ENCODE data around the gene CLASP2.

The CLASP2 gene

GRCh38 chr3:33579840-33580239, 138.2 kb downstream of the CLASP2 start:
- Mint-ChIP-seq H3K27me3 (ENCODE audit: low read depth, poor library complexity) (no peaks in the 10 kb centered on the region), H3K36me3 (ENCODE audit: low read depth) (peaks cover 18% of the 10 kb centered on the region), H3K4me1 (peaks cover 9% of the 10 kb centered on the region), H3K4me3 (no peak overlapping the region), H3K9me3 (no peaks in the 10 kb centered on the region), H3K27ac (peak overlapping the region; percentile 48)
- TF ChIP-seq CTCF (IDR thresholded peaks at IDR 0.05) = no peak
- no peak for DNase-seq

GRCh38 chr3:33579178-33579510, 138.9 kb downstream of the CLASP2 start:
- peaks cover 24% of the 10 kb centered on the region for H3K36me3 Mint-ChIP-seq (ENCODE audit: low read depth)
- H3K4me1 Mint-ChIP-seq = peaks cover 9% of the 10 kb centered on the region
- no peaks in the 10 kb centered on the region for H3K27me3 Mint-ChIP-seq (ENCODE audit: low read depth, poor library complexity)
- H3K9me3 Mint-ChIP-seq = no peaks in the 10 kb centered on the region
- DNase-seq = no peak
- no peak overlapping the region for H3K27ac Mint-ChIP-seq
- no peak overlapping the region for H3K4me3 Mint-ChIP-seq
- no peak for TF ChIP-seq CTCF (IDR thresholded peaks at IDR 0.05)

GRCh38 chr3:33578325-33579177, 139.5 kb downstream of the CLASP2 start:
- H3K4me1 Mint-ChIP-seq = peaks cover 9% of the 10 kb centered on the region
- H3K27ac Mint-ChIP-seq = no peak overlapping the region
- peaks cover 27% of the 10 kb centered on the region for H3K36me3 Mint-ChIP-seq (ENCODE audit: low read depth)
- no peaks in the 10 kb centered on the region for H3K9me3 Mint-ChIP-seq
- H3K4me3 Mint-ChIP-seq = no peak overlapping the region
- H3K27me3 Mint-ChIP-seq (ENCODE audit: low read depth, poor library complexity) = no peaks in the 10 kb centered on the region
- no peak for TF ChIP-seq CTCF (IDR thresholded peaks at IDR 0.05)
- DNase-seq = no peak

- H3K4me3 Mint-ChIP-seq = no peak overlapping the region
- no peak for TF ChIP-seq CTCF (IDR thresholded peaks at IDR 0.05)
- peaks cover 4% of the 10 kb centered on the region for H3K4me1 Mint-ChIP-seq
- no peak overlapping the region for H3K27ac Mint-ChIP-seq
- no peaks in the 10 kb centered on the region for H3K9me3 Mint-ChIP-seq
- peaks cover 31% of the 10 kb centered on the region for H3K36me3 Mint-ChIP-seq (ENCODE audit: low read depth)
- DNase-seq = no peak
- H3K27me3 Mint-ChIP-seq (ENCODE audit: low read depth, poor library complexity) = no peaks in the 10 kb centered on the region
Observed at GRCh38 chr3:33577588-33577987, 140.5 kb downstream of the CLASP2 start.

- H3K9me3 Mint-ChIP-seq = no peaks in the 10 kb centered on the region
- H3K27ac Mint-ChIP-seq = no peak overlapping the region
- H3K4me1 Mint-ChIP-seq = peaks cover under 1% of the 10 kb centered on the region
- H3K4me3 Mint-ChIP-seq = no peak overlapping the region
- TF ChIP-seq CTCF (IDR thresholded peaks at IDR 0.05) = no peak
- H3K27me3 Mint-ChIP-seq (ENCODE audit: low read depth, poor library complexity) = no peaks in the 10 kb centered on the region
- no peak for DNase-seq
- H3K36me3 Mint-ChIP-seq (ENCODE audit: low read depth) = peaks cover 35% of the 10 kb centered on the region
Observed at GRCh38 chr3:33577173-33577572, 140.9 kb downstream of the CLASP2 start.

- Mint-ChIP-seq H3K27me3 (ENCODE audit: low read depth, poor library complexity) (no peaks in the 10 kb centered on the region), H3K4me1 (no peaks in the 10 kb centered on the region), H3K36me3 (ENCODE audit: low read depth) (peaks cover 46% of the 10 kb centered on the region), H3K4me3 (no peak overlapping the region), H3K9me3 (no peaks in the 10 kb centered on the region), H3K27ac (no peak overlapping the region)
- no peak for DNase-seq
- TF ChIP-seq CTCF (IDR thresholded peaks at IDR 0.05) = no peak
Observed at GRCh38 chr3:33575311-33575710, 142.7 kb downstream of the CLASP2 start.

Measured in nephron progenitor cell (in vitro differentiated cells).